Calu3 (cell line): ENCODE results near the gene SMU1. TPM values are rescaled to one million over a fixed set of nuclear protein-coding genes. Genes with fewer than 3 reads are reported as not detected.

Source experiments
- BruUV-seq: library from RNA; stranded (reverse); fragments of 400-500 nt; replicated peaks from 2 replicates; lab custom pipeline; 2021; lab: Mats Ljungman, UMichigan
- CTCF ChIA-PET: fragments of 300-600 bp; sonication (Branson Sonifier 250); formaldehyde crosslinking; loops from one replicate; lab custom pipeline; 2022; ENCODE audit warnings: antibody characterized with exemption; lab: Charles Lee
- DNase-seq: peaks from one replicate; pipeline ENCODE4 v3.0.0; 2022
- H3K27ac Mint-ChIP-seq: one replicate; pipeline ENCODE4 v1.8.0; 2022; ENCODE audit warnings: mixed read lengths; ENCODE audit not compliant: unreplicated experiment
- H3K27me3 Mint-ChIP-seq: one replicate; pipeline ENCODE4 v1.8.0; 2022; ENCODE audit warnings: mixed read lengths; ENCODE audit not compliant: unreplicated experiment
- H3K36me3 Mint-ChIP-seq: one replicate; pipeline ENCODE4 v1.8.0; 2022; ENCODE audit warnings: mild to moderate bottlenecking, moderate library complexity, mixed read lengths; ENCODE audit not compliant: insufficient read depth, unreplicated experiment
- H3K4me1 Mint-ChIP-seq: one replicate; pipeline ENCODE4 v1.8.0; 2022; ENCODE audit warnings: mild to moderate bottlenecking, low read depth, mixed read lengths; ENCODE audit not compliant: unreplicated experiment
- H3K4me3 Mint-ChIP-seq: one replicate; pipeline ENCODE4 v1.8.0; 2022; ENCODE audit warnings: mild to moderate bottlenecking, low read depth, moderate library complexity, mixed read lengths; ENCODE audit not compliant: unreplicated experiment
- H3K9me3 Mint-ChIP-seq: one replicate; pipeline ENCODE4 v1.8.0; 2022; ENCODE audit warnings: low read depth, mixed read lengths; ENCODE audit not compliant: unreplicated experiment
- CTCF ChIP-seq: fragments of 200-600 bp; IDR thresholded peaks from one replicate; pipeline ENCODE4 v1.8.0; 2022; ENCODE audit warnings: antibody characterized with exemption; ENCODE audit not compliant: unreplicated experiment
- intact Hi-C: fragments of 100-400 bp; cut with micrococcal nuclease; formaldehyde crosslinking; loops from one replicate; pipeline ENCODE4 v1.10.0; 2022; ENCODE audit not compliant: unreplicated experiment
- total RNA-seq: library from RNA; stranded (reverse); gene quantifications from 2 replicates; pipeline ENCODE4 v1.2.3, GENCODE V29; 2022

Gene SMU1
- total RNA-seq, 1 experiment from 2014 or later: 12.3 TPM

- intact Hi-C loops: no loop called here
- CTCF ChIA-PET: interaction anchor here (0.6 kb wide), 1 partner anchor 343 kb away, joined by 6 read pairs; no protein-coding TSS in a partner anchor
Measured at GRCh38 chr9:33105959-33106358, 29.5 kb upstream of the SMU1 start.

GRCh38 chr9:33105504-33105903 is 29.0 kb upstream of the SMU1 start:
- CTCF ChIA-PET: interaction anchor here (0.6 kb wide), 1 partner anchor 344 kb away, joined by 6 read pairs; no protein-coding TSS in a partner anchor
- no peak overlapping the region for H3K27ac Mint-ChIP-seq
- H3K9me3 Mint-ChIP-seq: no peaks in the 10 kb centered on the region
- DNase-seq: no peak
- TF ChIP-seq CTCF: no peak
- H3K4me3 Mint-ChIP-seq: no peak overlapping the region
- H3K36me3 Mint-ChIP-seq: peaks cover 6% of the 10 kb centered on the region
- intact Hi-C loops: no loop called here
- BruUV-seq: no TSS peak
- peaks cover 18% of the 10 kb centered on the region for H3K4me1 Mint-ChIP-seq
- no peaks in the 10 kb centered on the region for H3K27me3 Mint-ChIP-seq

More at GRCh38 chr9:33105959-33106358, 29.5 kb upstream of the SMU1 start:
- H3K36me3 Mint-ChIP-seq: peaks cover 9% of the 10 kb centered on the region
- no peaks in the 10 kb centered on the region for H3K27me3 Mint-ChIP-seq
- H3K27ac Mint-ChIP-seq: no peak overlapping the region
- BruUV-seq: no TSS peak
- H3K4me1 Mint-ChIP-seq: peaks cover 17% of the 10 kb centered on the region
- no peaks in the 10 kb centered on the region for H3K9me3 Mint-ChIP-seq
- DNase-seq: no peak
- H3K4me3 Mint-ChIP-seq: no peak overlapping the region
- no peak for TF ChIP-seq CTCF

- no TSS peak for BruUV-seq
- no peaks in the 10 kb centered on the region for H3K9me3 Mint-ChIP-seq
- no peak for DNase-seq
- CTCF ChIA-PET: no interaction called here
- no peak overlapping the region for H3K4me3 Mint-ChIP-seq
- H3K4me1 Mint-ChIP-seq: peaks cover 18% of the 10 kb centered on the region
- TF ChIP-seq CTCF: no peak
- H3K27me3 Mint-ChIP-seq: no peaks in the 10 kb centered on the region
- no peak overlapping the region for H3K27ac Mint-ChIP-seq
- peaks cover 6% of the 10 kb centered on the region for H3K36me3 Mint-ChIP-seq
- intact Hi-C loops: no loop called here
Measured at GRCh38 chr9:33104401-33104800, 27.9 kb upstream of the SMU1 start.

- CTCF ChIA-PET: no interaction called here
- no peak overlapping the region for H3K27ac Mint-ChIP-seq
Measured at GRCh38 chr9:33103501-33104281, 27.2 kb upstream of the SMU1 start.

More at GRCh38 chr9:33103501-33104281, 27.2 kb upstream of the SMU1 start:
- no peaks in the 10 kb centered on the region for H3K27me3 Mint-ChIP-seq
- peaks cover 18% of the 10 kb centered on the region for H3K4me1 Mint-ChIP-seq
- no TSS peak for BruUV-seq
- no peaks in the 10 kb centered on the region for H3K9me3 Mint-ChIP-seq
- DNase-seq: no peak
- peaks cover 6% of the 10 kb centered on the region for H3K36me3 Mint-ChIP-seq
- TF ChIP-seq CTCF: no peak
- no peak overlapping the region for H3K4me3 Mint-ChIP-seq
- intact Hi-C loops: no loop called here
